ENCODE data around the gene HSPBP1. TPM values are rescaled to one million over a fixed set of nuclear protein-coding genes. Genes with fewer than 3 reads are reported as not detected.

Gene HSPBP1
- total and polyA plus RNA-seq, 2 of the 13 experiments (the other 11 are each of a cell fraction or from before 2014, with no cell fraction given) = 22.3 to 33.7 TPM

DNA sequence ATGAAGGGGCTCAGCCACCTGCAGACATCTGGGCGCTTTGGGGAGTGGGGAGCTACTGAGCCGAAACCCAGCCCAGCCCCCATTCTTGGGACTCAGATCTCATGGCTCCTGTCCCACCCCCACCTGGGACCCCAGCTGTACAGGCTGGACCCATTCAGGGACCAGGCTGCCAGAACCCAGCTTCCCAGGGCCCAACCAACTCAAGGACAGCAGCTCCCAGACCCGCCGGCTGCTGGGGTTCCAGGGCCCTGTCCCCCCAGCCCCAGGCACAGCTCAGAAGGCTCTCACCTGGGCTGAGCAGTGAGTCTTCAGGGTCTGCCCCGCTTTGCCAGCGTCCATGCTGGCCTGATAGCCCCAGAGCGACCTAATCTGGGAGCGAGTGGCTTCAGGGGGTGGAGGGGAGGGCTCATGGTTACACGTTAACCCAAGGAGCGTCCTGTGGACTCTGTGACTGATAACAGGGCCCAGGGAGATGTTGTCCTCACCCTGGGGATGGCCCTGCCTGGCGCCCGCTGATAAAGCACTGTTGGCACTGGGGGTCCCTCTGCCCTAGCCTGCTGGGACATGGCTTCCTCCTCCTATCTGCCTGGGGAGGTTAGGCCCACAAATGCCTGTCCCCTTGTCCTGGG lies 51.4 kb downstream of the HSPBP1 start, which contains the start of gene TMEM86B (continued):
- TF ChIP-seq RFX5 (IDR thresholded peaks at IDR 0.05; ENCODE audit: low read depth, low read length) (no peak), ARNTL (CRISPR knock-in tag; IDR thresholded peaks at IDR 0.05) (peak; percentile 46; the same call in 1 of the 2 replicates), ZNF816 (CRISPR knock-in tag; IDR thresholded peaks at IDR 0.05; ENCODE audit: borderline replicate concordance) (no peak), ARID2 (CRISPR knock-in tag; IDR thresholded peaks at IDR 0.05; ENCODE audit: borderline replicate concordance) (no peak), ZFP36L2 (CRISPR knock-in tag; IDR thresholded peaks at IDR 0.05) (no peak), TOPORS (CRISPR knock-in tag; IDR thresholded peaks at IDR 0.05) (no peak), ZNF850 (CRISPR knock-in tag; conservative IDR thresholded peaks at IDR 0.05) (no peak; the same call in 1 of the 2 replicates), HNRNPLL (IDR thresholded peaks at IDR 0.05; ENCODE audit: low read depth, low read length, poor library complexity, severe bottlenecking) (no peak), ZNF34 (CRISPR knock-in tag; IDR thresholded peaks at IDR 0.05; ENCODE audit: borderline replicate concordance) (no peak), GATAD2A (CRISPR knock-in tag; IDR thresholded peaks at IDR 0.05) (peak; percentile 73), ZFYVE20 (CRISPR knock-in tag; IDR thresholded peaks at IDR 0.05; ENCODE audit: borderline replicate concordance, low read depth) (no peak), ZSCAN12 (CRISPR knock-in tag; IDR thresholded peaks at IDR 0.05) (no peak), LCORL (IDR thresholded peaks at IDR 0.05) (no peak), LCORL (CRISPR knock-in tag; IDR thresholded peaks at IDR 0.05) (peak; percentile 87)
- TF ChIP-seq, protein P1, sequence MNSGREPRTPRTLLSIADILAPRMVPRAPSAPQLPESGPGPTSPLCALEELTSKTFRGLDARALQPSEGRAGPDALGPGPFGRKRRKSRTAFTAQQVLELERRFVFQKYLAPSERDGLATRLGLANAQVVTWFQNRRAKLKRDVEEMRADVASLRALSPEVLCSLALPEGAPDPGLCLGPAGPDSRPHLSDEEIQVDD (CRISPR knock-in tag; IDR thresholded peaks at IDR 0.05; ENCODE audit: borderline replicate concordance) = no peak
- TF ChIP-seq, protein P2, sequence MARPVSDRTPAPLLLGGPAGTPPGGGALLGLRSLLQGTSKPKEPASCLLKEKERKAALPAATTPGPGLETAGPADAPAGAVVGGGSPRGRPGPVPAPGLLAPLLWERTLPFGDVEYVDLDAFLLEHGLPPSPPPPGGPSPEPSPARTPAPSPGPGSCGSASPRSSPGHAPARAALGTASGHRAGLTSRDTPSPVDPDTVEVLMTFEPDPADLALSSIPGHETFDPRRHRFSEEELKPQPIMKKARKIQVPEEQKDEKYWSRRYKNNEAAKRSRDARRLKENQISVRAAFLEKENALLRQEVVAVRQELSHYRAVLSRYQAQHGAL (CRISPR knock-in tag; IDR thresholded peaks at IDR 0.05; ENCODE audit: not compliant biosample characterization) = no peak
- TF ChIP-seq, protein P3, sequence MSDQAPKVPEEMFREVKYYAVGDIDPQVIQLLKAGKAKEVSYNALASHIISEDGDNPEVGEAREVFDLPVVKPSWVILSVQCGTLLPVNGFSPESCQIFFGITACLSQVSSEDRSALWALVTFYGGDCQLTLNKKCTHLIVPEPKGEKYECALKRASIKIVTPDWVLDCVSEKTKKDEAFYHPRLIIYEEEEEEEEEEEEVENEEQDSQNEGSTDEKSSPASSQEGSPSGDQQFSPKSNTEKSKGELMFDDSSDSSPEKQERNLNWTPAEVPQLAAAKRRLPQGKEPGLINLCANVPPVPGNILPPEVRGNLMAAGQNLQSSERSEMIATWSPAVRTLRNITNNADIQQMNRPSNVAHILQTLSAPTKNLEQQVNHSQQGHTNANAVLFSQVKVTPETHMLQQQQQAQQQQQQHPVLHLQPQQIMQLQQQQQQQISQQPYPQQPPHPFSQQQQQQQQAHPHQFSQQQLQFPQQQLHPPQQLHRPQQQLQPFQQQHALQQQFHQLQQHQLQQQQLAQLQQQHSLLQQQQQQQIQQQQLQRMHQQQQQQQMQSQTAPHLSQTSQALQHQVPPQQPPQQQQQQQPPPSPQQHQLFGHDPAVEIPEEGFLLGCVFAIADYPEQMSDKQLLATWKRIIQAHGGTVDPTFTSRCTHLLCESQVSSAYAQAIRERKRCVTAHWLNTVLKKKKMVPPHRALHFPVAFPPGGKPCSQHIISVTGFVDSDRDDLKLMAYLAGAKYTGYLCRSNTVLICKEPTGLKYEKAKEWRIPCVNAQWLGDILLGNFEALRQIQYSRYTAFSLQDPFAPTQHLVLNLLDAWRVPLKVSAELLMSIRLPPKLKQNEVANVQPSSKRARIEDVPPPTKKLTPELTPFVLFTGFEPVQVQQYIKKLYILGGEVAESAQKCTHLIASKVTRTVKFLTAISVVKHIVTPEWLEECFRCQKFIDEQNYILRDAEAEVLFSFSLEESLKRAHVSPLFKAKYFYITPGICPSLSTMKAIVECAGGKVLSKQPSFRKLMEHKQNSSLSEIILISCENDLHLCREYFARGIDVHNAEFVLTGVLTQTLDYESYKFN (CRISPR knock-in tag; conservative IDR thresholded peaks at IDR 0.05) = peak; percentile 92
- TF ChIP-seq, protein P4, sequence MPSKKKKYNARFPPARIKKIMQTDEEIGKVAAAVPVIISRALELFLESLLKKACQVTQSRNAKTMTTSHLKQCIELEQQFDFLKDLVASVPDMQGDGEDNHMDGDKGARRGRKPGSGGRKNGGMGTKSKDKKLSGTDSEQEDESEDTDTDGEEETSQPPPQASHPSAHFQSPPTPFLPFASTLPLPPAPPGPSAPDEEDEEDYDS (CRISPR knock-in tag; IDR thresholded peaks at IDR 0.05) = peak; percentile 61
- TF ChIP-seq, protein P5, sequence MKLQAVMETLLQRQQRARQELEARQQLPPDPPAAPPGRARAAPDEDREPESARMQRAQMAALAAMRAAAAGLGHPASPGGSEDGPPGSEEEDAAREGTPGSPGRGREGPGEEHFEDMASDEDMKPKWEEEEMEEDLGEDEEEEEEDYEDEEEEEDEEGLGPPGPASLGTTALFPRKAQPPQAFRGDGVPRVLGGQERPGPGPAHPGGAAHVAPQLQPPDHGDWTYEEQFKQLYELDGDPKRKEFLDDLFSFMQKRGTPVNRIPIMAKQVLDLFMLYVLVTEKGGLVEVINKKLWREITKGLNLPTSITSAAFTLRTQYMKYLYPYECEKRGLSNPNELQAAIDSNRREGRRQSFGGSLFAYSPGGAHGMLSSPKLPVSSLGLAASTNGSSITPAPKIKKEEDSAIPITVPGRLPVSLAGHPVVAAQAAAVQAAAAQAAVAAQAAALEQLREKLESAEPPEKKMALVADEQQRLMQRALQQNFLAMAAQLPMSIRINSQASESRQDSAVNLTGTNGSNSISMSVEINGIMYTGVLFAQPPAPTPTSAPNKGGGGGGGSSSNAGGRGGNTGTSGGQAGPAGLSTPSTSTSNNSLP (IDR thresholded peaks at IDR 0.05; ENCODE audit: low read depth, low read length) = no peak
- TF ChIP-seq, protein P6, sequence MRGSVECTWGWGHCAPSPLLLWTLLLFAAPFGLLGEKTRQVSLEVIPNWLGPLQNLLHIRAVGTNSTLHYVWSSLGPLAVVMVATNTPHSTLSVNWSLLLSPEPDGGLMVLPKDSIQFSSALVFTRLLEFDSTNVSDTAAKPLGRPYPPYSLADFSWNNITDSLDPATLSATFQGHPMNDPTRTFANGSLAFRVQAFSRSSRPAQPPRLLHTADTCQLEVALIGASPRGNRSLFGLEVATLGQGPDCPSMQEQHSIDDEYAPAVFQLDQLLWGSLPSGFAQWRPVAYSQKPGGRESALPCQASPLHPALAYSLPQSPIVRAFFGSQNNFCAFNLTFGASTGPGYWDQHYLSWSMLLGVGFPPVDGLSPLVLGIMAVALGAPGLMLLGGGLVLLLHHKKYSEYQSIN (CRISPR knock-in tag; IDR thresholded peaks at IDR 0.05; ENCODE audit: borderline replicate concordance) = no peak

All from HepG2 (cell line).